ENCODE measurements around the gene SLC4A5. TPM values are rescaled to one million over a fixed set of nuclear protein-coding genes. Genes with fewer than 3 reads are reported as not detected.
A peak's percentile ranks its signal among the peaks of the same experiment; 100 is the strongest.

The SLC4A5 gene
- total RNA-seq, 5 donors from 2014 or later (not counting 1 experiment from before 2014, with no cell fraction given), result 10.1 to 19.3 (median 14.6) TPM

DNA sequence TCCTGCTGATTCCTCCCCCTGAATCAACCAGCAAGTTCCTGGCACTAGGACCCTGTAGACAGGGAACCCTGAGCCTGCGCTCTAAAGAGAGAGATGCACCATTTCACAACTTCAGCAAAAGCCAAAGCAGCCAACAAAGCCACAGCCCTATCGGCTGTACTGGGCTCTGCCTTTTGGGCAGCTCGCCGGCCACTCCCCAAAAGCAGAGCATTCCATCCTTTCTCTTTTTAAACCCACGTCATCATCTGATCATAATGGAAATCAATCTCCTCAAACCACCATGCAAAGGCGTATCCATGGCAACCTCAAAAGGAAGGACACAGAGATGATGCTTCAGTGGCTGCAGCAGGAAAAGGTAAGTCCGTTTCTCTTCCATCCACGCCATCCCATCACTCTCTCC, 42.2 kb upstream of the SLC4A5 start:
- Histone ChIP-seq H3K36me3 (ENCODE audit: control insufficient read depth in 2 of 2, extremely low read depth in 1 of 2, insufficient read depth in 1 of 2, low read length in 1 of 2) (peaks cover 0 to 15% of the 10 kb centered on the region in 2 donors), H3K9me3 (no peaks in the 10 kb centered on the region), H3K4me3 (ENCODE audit: control insufficient read depth in 1 of 2, extremely low read depth in 1 of 2, low read length in 1 of 2) (no peak overlapping the region), H3K4me1 (ENCODE audit: control insufficient read depth in 1 of 2, extremely low read depth in 1 of 2, insufficient read depth in 2 of 2, low read length in 2 of 2) (peaks cover 10% of the 10 kb centered on the region in 2 experiments), H3K27ac (ENCODE audit: low read length) (no peak overlapping the region), H3K27me3 (replicated peaks in 1 of 2; ENCODE audit: control insufficient read depth in 2 of 2, extremely low read depth in 1 of 2, insufficient read depth in 2 of 2, low read length in 1 of 2) (no peaks in the 10 kb centered on the region)
- no peak overlapping the region for H3K4me3 Mint-ChIP-seq
- H3K27me3 Mint-ChIP-seq, result no peaks in the 10 kb centered on the region
- no peak overlapping the region for H3K27ac Mint-ChIP-seq
- ChIA-PET POLR2A (no interaction called here), CTCF (interaction anchor here in 1 of 2 donors (0.6 kb wide), 1 partner anchor 64 kb away, joined by 4 read pairs; no protein-coding TSS in a partner anchor)
- 89% methylated on average over 3 of the region's 8 CpGs for WGBS (ENCODE audit: insufficient coverage)
- H3K36me3 Mint-ChIP-seq, result peaks cover 16% of the 10 kb centered on the region
- DNase-seq (no peak), ATAC-seq (replicated peaks in 1 of 4) (no peak)
- H3K4me1 Mint-ChIP-seq, result peaks cover 24 to 25% (median 25%) of the 10 kb centered on the region in 3 donors
- no peaks in the 10 kb centered on the region for H3K9me3 Mint-ChIP-seq

DNA sequence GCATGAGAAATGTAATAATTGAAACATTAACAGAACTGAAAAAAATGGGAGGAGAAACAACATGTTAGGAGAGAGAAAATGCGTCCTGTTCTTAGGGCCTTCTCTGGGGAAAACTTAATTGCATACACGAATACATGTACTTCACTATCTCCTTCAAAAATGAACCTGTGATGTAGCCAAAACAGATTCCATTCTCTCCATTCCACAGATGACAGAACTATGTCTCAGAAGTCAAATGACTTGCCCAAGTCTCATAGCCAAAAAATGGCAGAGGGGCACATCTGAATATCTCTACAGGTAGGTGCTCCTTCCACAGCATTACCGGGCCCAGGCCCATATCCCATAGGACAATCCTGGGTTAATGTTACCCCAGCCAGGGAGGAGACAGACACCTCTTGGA, 40.8 kb upstream of the SLC4A5 start:
- ChIA-PET POLR2A (no interaction called here), CTCF (no interaction called here)
- Mint-ChIP-seq H3K4me3 (no peak overlapping the region), H3K9me3 (no peaks in the 10 kb centered on the region), H3K4me1 (peaks cover 33 to 39% (median 39%) of the 10 kb centered on the region in 3 donors), H3K27me3 (no peaks in the 10 kb centered on the region), H3K36me3 (peaks cover 16% of the 10 kb centered on the region), H3K27ac (no peak overlapping the region)
- Histone ChIP-seq H3K36me3 (ENCODE audit: control insufficient read depth in 2 of 2, extremely low read depth in 1 of 2, insufficient read depth in 1 of 2, low read length in 1 of 2) (peaks cover 0 to 15% of the 10 kb centered on the region in 2 donors), H3K27me3 (replicated peaks in 1 of 2; ENCODE audit: control insufficient read depth in 2 of 2, extremely low read depth in 1 of 2, insufficient read depth in 2 of 2, low read length in 1 of 2) (no peaks in the 10 kb centered on the region), H3K9me3 (no peaks in the 10 kb centered on the region), H3K4me1 (ENCODE audit: control insufficient read depth in 1 of 2, extremely low read depth in 1 of 2, insufficient read depth in 2 of 2, low read length in 2 of 2) (peaks cover 2 to 21% of the 10 kb centered on the region in 2 experiments), H3K27ac (ENCODE audit: low read length) (no peak overlapping the region), H3K4me3 (ENCODE audit: control insufficient read depth in 1 of 2, extremely low read depth in 1 of 2, low read length in 1 of 2) (no peak overlapping the region)
- ATAC-seq (replicated peaks in 1 of 4) (no peak), DNase-seq (no peak)
- 100% methylated on average over 1 of the region's 3 CpGs for WGBS (ENCODE audit: insufficient coverage)

- CTCF ChIA-PET, result no interaction called here
These were observed 40.0 kb upstream of the SLC4A5 start for GRCh38 chr2:74383254-74383653.

DNA sequence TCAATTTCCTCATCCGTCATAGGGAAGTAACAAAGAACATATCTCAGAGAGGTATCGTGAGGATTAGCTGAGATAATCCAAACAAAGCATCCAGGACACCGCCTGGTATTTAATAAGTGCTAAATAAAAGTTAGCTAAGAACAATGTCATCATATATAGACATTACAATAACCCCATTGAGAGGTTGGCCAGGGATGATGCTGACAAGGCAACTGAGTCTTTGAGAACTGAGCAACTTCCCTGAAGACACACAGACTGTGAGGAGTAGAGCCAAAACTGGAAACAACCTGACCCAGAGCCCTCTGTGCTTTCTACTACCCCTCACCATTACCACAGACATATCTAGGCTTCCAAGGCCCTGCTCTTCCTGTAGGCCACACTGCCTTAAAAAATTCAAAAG, 38.5 kb upstream of the SLC4A5 start:
- H3K4me3 Mint-ChIP-seq, result no peak overlapping the region

More at GRCh38 chr2:74383254-74383653, 40.0 kb upstream of the SLC4A5 start:
- Histone ChIP-seq H3K9me3 (no peaks in the 10 kb centered on the region), H3K4me1 (ENCODE audit: control insufficient read depth in 1 of 2, extremely low read depth in 1 of 2, insufficient read depth in 2 of 2, low read length in 2 of 2) (peaks cover 2 to 24% of the 10 kb centered on the region in 2 experiments), H3K36me3 (ENCODE audit: control insufficient read depth in 2 of 2, extremely low read depth in 1 of 2, insufficient read depth in 1 of 2, low read length in 1 of 2) (peaks cover 3 to 18% of the 10 kb centered on the region in 2 donors), H3K27ac (ENCODE audit: low read length) (no peak overlapping the region), H3K4me3 (ENCODE audit: control insufficient read depth in 1 of 2, extremely low read depth in 1 of 2, low read length in 1 of 2) (no peak overlapping the region), H3K27me3 (replicated peaks in 1 of 2; ENCODE audit: control insufficient read depth in 2 of 2, extremely low read depth in 1 of 2, insufficient read depth in 2 of 2, low read length in 1 of 2) (no peaks in the 10 kb centered on the region)
- peaks cover 40 to 45% (median 45%) of the 10 kb centered on the region in 3 donors for H3K4me1 Mint-ChIP-seq
- WGBS (ENCODE audit: insufficient coverage), result 92% methylated on average over 1 of the region's 1 CpG
- no peaks in the 10 kb centered on the region for H3K27me3 Mint-ChIP-seq
- H3K27ac Mint-ChIP-seq, result no peak overlapping the region
- H3K4me3 Mint-ChIP-seq, result no peak overlapping the region
- DNase-seq, result no peak
- no peaks in the 10 kb centered on the region for H3K9me3 Mint-ChIP-seq
- ATAC-seq (replicated peaks in 1 of 4), result no peak
- peaks cover 22% of the 10 kb centered on the region for H3K36me3 Mint-ChIP-seq
- POLR2A ChIA-PET, result no interaction called here

GRCh38 chr2:74379851-74380789, 36.9 kb upstream of the SLC4A5 start, which contains the start of gene DCTN1:
DCTN1 (minus strand) TSS chr2:74380311; CDS start chr2:74380037, 274 bp downstream.
- peak within 1 kb of the TSS; percentile 29 to 62 (median 44) for H3K4me3 Mint-ChIP-seq
- Histone ChIP-seq H3K27me3 (replicated peaks in 1 of 2; ENCODE audit: control insufficient read depth in 2 of 2, extremely low read depth in 1 of 2, insufficient read depth in 2 of 2, low read length in 1 of 2) (no peaks in the 10 kb centered on the region), H3K36me3 (ENCODE audit: control insufficient read depth in 2 of 2, extremely low read depth in 1 of 2, insufficient read depth in 1 of 2, low read length in 1 of 2) (peaks cover 8 to 45% of the 10 kb centered on the region in 2 donors), H3K9me3 (no peaks in the 10 kb centered on the region), H3K27ac (ENCODE audit: low read length) (no peak within 1 kb of the TSS), H3K4me1 (ENCODE audit: control insufficient read depth in 1 of 2, extremely low read depth in 1 of 2, insufficient read depth in 2 of 2, low read length in 2 of 2) (peaks cover 2 to 24% of the 10 kb centered on the region in 2 experiments), H3K4me3 (ENCODE audit: control insufficient read depth in 1 of 2, extremely low read depth in 1 of 2, low read length in 1 of 2) (peak within 1 kb of the TSS in 1 of 2 donors; percentile 12)
- peak within 1 kb of the TSS; percentile 5 to 16 for H3K27ac Mint-ChIP-seq
- ChIA-PET POLR2A (no interaction called here), CTCF (no interaction called here)
- 72% methylated on average over 10 of the region's 14 CpGs for WGBS (ENCODE audit: insufficient coverage)
- no peaks in the 10 kb centered on the region for H3K9me3 Mint-ChIP-seq
- H3K27me3 Mint-ChIP-seq, result no peaks in the 10 kb centered on the region
- peaks cover 48% of the 10 kb centered on the region for H3K36me3 Mint-ChIP-seq
- peak; percentile 23 to 73 (median 51) for ATAC-seq (replicated peaks in 1 of 4)
- peak in 8 of 35 experiments; percentile 8 to 37 (median 12) for DNase-seq
- H3K4me1 Mint-ChIP-seq, result peaks cover 47 to 59% (median 50%) of the 10 kb centered on the region in 3 donors

More for the DNA sequence above, 38.5 kb upstream of the SLC4A5 start:
- Mint-ChIP-seq H3K36me3 (peaks cover 34% of the 10 kb centered on the region), H3K4me1 (peaks cover 45 to 50% (median 47%) of the 10 kb centered on the region in 3 donors), H3K9me3 (no peaks in the 10 kb centered on the region), H3K27ac (no peak overlapping the region), H3K27me3 (no peaks in the 10 kb centered on the region)
- Histone ChIP-seq H3K36me3 (ENCODE audit: control insufficient read depth in 2 of 2, extremely low read depth in 1 of 2, insufficient read depth in 1 of 2, low read length in 1 of 2) (peaks cover 3 to 32% of the 10 kb centered on the region in 2 donors), H3K9me3 (no peaks in the 10 kb centered on the region), H3K27ac (ENCODE audit: low read length) (no peak overlapping the region), H3K27me3 (replicated peaks in 1 of 2; ENCODE audit: control insufficient read depth in 2 of 2, extremely low read depth in 1 of 2, insufficient read depth in 2 of 2, low read length in 1 of 2) (no peaks in the 10 kb centered on the region), H3K4me3 (ENCODE audit: control insufficient read depth in 1 of 2, extremely low read depth in 1 of 2, low read length in 1 of 2) (no peak overlapping the region), H3K4me1 (ENCODE audit: control insufficient read depth in 1 of 2, extremely low read depth in 1 of 2, insufficient read depth in 2 of 2, low read length in 2 of 2) (peaks cover 2 to 24% of the 10 kb centered on the region in 2 experiments)
- WGBS (ENCODE audit: insufficient coverage), result no CpG with 5 or more reads among the region's 3 CpGs
- ChIA-PET CTCF (interaction anchor here in 1 of 2 donors (1.1 kb wide), 1 partner anchor 10 kb away, joined by 3 read pairs; no protein-coding TSS in a partner anchor), POLR2A (interaction anchor here in 1 of 2 donors (0.7 kb wide), 1 partner anchor 115 kb away, joined by 9 read pairs; no protein-coding TSS in a partner anchor)
- ATAC-seq (replicated peaks in 1 of 4) (no peak), DNase-seq (no peak)

DNA sequence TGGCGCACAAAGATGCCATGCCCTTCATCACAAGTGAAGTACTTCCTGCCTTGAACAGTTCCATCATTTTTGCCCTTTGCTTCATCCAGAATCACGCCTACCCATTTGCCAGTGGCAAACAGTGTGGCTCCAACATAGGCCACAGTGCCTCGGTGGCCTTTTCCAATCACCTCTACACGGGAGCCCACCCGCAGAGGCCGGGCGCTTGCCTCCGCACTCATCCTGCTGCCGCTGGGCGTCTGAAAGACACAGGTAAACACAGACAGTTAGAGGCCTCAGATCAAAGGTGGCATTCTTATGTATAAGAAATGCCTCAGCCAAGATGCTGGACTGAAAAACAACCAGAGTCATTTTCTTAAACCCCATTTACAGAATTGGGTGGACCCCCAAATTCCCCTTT, 34.8 kb upstream of the SLC4A5 start:
- Histone ChIP-seq H3K36me3 (ENCODE audit: control insufficient read depth in 2 of 2, extremely low read depth in 1 of 2, insufficient read depth in 1 of 2, low read length in 1 of 2) (peaks cover 8 to 49% of the 10 kb centered on the region in 2 donors), H3K4me1 (ENCODE audit: control insufficient read depth in 1 of 2, extremely low read depth in 1 of 2, insufficient read depth in 2 of 2, low read length in 2 of 2) (peaks cover 2 to 24% of the 10 kb centered on the region in 2 experiments), H3K9me3 (no peaks in the 10 kb centered on the region), H3K27me3 (replicated peaks in 1 of 2; ENCODE audit: control insufficient read depth in 2 of 2, extremely low read depth in 1 of 2, insufficient read depth in 2 of 2, low read length in 1 of 2) (no peaks in the 10 kb centered on the region), H3K4me3 (ENCODE audit: control insufficient read depth in 1 of 2, extremely low read depth in 1 of 2, low read length in 1 of 2) (no peak overlapping the region), H3K27ac (ENCODE audit: low read length) (no peak overlapping the region)
- CTCF ChIA-PET, result no interaction called here
- no peaks in the 10 kb centered on the region for H3K27me3 Mint-ChIP-seq
- no peak overlapping the region for H3K4me3 Mint-ChIP-seq
- peaks cover 39% of the 10 kb centered on the region for H3K36me3 Mint-ChIP-seq
- H3K4me1 Mint-ChIP-seq, result peaks cover 37 to 50% (median 43%) of the 10 kb centered on the region in 3 donors
- ATAC-seq (replicated peaks in 1 of 4), result no peak
- POLR2A ChIA-PET, result no interaction called here
- H3K9me3 Mint-ChIP-seq, result no peaks in the 10 kb centered on the region
- DNase-seq, result no peak
- 97% methylated on average over 9 of the region's 10 CpGs for WGBS (ENCODE audit: insufficient coverage)
- H3K27ac Mint-ChIP-seq, result no peak overlapping the region

Data from T-cell (primary cell).